GM12878 (cell line): Measurements from ENCODE around the gene EHD4. TPM values are rescaled to one million over a fixed set of nuclear protein-coding genes. Genes with fewer than 3 reads are reported as not detected.

Source experiments
- ATAC-seq: fragments of 200-7000 bp; cut with Tn5 transposase; 3 replicates; pipeline ENCODE4 v1.9.1; 2020; ENCODE audit warnings: mild to moderate bottlenecking, moderate library complexity
- BruUV-seq: library from RNA; stranded (reverse); fragments of 400-500 nt; replicated peaks from 2 replicates; lab custom pipeline; 2021; lab: Mats Ljungman, UMichigan
- CTCF ChIA-PET: fragments of 300-600 bp; sonication (Branson Sonifier 250); formaldehyde crosslinking; extraction: SDS; loops from one replicate; lab custom pipeline; 2021; ENCODE audit warnings: inconsistent platforms; lab: Yijun Ruan, JAX
- POLR2A ChIA-PET: fragments of 350-600 bp; formaldehyde crosslinking; extraction: SDS; loops from one replicate; lab custom pipeline; 2021; ENCODE audit warnings: inconsistent platforms; lab: Charles Lee
- RAD21 ChIA-PET: fragments of 300-600 bp; sonication (Branson Sonifier 250); formaldehyde crosslinking; loops from one replicate; lab custom pipeline; 2023; ENCODE audit warnings: antibody characterized with exemption; ENCODE audit not compliant: unreplicated experiment; lab: Charles Lee
- SMC1A ChIA-PET: fragments of 300-600 bp; sonication (Branson Sonifier 250); formaldehyde crosslinking; loops from one replicate; lab custom pipeline; 2023; ENCODE audit not compliant: unreplicated experiment, uncharacterized antibody; lab: Charles Lee
- DNase-seq: peaks from one replicate; pipeline ENCODE4 v3.0.0-alpha.2; 2011; ENCODE audit warnings: low read depth, low spot score
- FAIRE-seq: peaks from 3 replicates; lab custom pipeline; 2011; peaks lifted over from hg19 to GRCh38; lab: Jason Lieb, UNC
- H2AFZ ChIP-seq: 2 replicates; pipeline ENCODE4 v1.6.0; 2011; ENCODE audit warnings: low read depth, low read length, control low read depth; ENCODE audit not compliant: control insufficient read depth
- H3K27ac ChIP-seq: 2 replicates; pipeline ENCODE4 v1.5.1; 2011; ENCODE audit warnings: control low read depth; ENCODE audit not compliant: control insufficient read depth, insufficient read depth
- H3K27me3 ChIP-seq, 2 experiments: replicated peaks in 1 of 2; 2 replicates each; pipeline versions ENCODE4 v1.6.0 to v1.6.1; 2011; ENCODE audit warnings: low read length in 1 of 2; ENCODE audit not compliant: control insufficient read depth in 2 of 2, insufficient read depth in 2 of 2
- H3K36me3 ChIP-seq, 2 experiments: 2 replicates each; pipeline ENCODE4 v1.5.1; 2011; ENCODE audit warnings: low read length in 1 of 2; ENCODE audit not compliant: control insufficient read depth in 2 of 2, insufficient read depth in 2 of 2
- H3K4me1 ChIP-seq: 2 replicates; pipeline ENCODE4 v1.6.1; 2011; ENCODE audit warnings: mild to moderate bottlenecking, low read length, moderate library complexity, mixed read lengths; ENCODE audit not compliant: control insufficient read depth, insufficient read depth
- H3K4me2 ChIP-seq: 2 replicates; pipeline ENCODE4 v1.6.0; 2011; ENCODE audit warnings: control low read depth; ENCODE audit not compliant: control insufficient read depth, insufficient read depth
- H3K4me3 ChIP-seq: fragments of 200-600 bp; sonication (generic); 2 replicates; pipeline ENCODE4 v1.5.1; 2016
- H3K79me2 ChIP-seq: 2 replicates; pipeline ENCODE4 v1.6.0; 2011; ENCODE audit warnings: low read length; ENCODE audit not compliant: control insufficient read depth, insufficient read depth
- H3K9ac ChIP-seq: 2 replicates; pipeline ENCODE4 v1.8.0; 2011; ENCODE audit warnings: low read length, control low read depth, mixed read lengths; ENCODE audit not compliant: control insufficient read depth, insufficient read depth
- H3K9me3 ChIP-seq: replicated peaks from 3 replicates; pipeline ENCODE4 v1.5.1; 2011; ENCODE audit warnings: mild to moderate bottlenecking, low read length; ENCODE audit not compliant: control insufficient read depth, insufficient read depth
- H4K20me1 ChIP-seq: 2 replicates; pipeline ENCODE4 v1.6.0; 2011; ENCODE audit not compliant: control insufficient read depth, insufficient read depth
- BCL11A ChIP-seq: IDR thresholded peaks from 2 replicates; pipeline ENCODE4 v1.6.1; 2011; ENCODE audit warnings: low read depth, low read length
- CHD2 ChIP-seq: IDR thresholded peaks from 2 replicates; pipeline ENCODE4 v1.6.1; 2011; ENCODE audit warnings: low read depth, low read length, improper control_type of control experiment, borderline replicate concordance
- CREB1 ChIP-seq: IDR thresholded peaks from 2 replicates; pipeline ENCODE4 v1.6.1; 2012; ENCODE audit warnings: low read depth, mild to moderate bottlenecking, inconsistent platforms
- IKZF2 ChIP-seq, 2 experiments: fragments of 450-650 bp; IDR thresholded peaks; 2 replicates each; pipeline ENCODE4 v1.6.1; 2017; ENCODE audit warnings: mild to moderate bottlenecking in 2 of 2, moderate library complexity in 2 of 2
- MEF2A ChIP-seq: IDR thresholded peaks from 2 replicates; pipeline ENCODE4 v1.6.1; 2011; ENCODE audit warnings: low read depth, mild to moderate bottlenecking, low read length, moderate library complexity; ENCODE audit not compliant: insufficient read depth
- MXI1 ChIP-seq: fragments of 150-350 bp; IDR thresholded peaks from 2 replicates; pipeline ENCODE4 v1.6.1; 2011; ENCODE audit warnings: low read depth, mild to moderate bottlenecking, inconsistent platforms, low read length, improper control_type of control experiment
- NFYB ChIP-seq: IDR thresholded peaks from 2 replicates; pipeline ENCODE4 v1.6.1; 2011; ENCODE audit warnings: low read depth, mild to moderate bottlenecking, low read length, improper control_type of control experiment, moderate library complexity; ENCODE audit not compliant: insufficient read depth
- POLR2AphosphoS5 ChIP-seq: IDR thresholded peaks from 2 replicates; pipeline ENCODE4 v1.6.1; 2011; ENCODE audit warnings: mild to moderate bottlenecking, low read length, inconsistent platforms
- RAD51 ChIP-seq: fragments of 450-650 bp; IDR thresholded peaks from 2 replicates; pipeline ENCODE4 v1.6.1; 2016; ENCODE audit warnings: moderate library complexity, mild to moderate bottlenecking, inconsistent platforms
- RCOR1 ChIP-seq: conservative IDR thresholded peaks from 2 replicates; pipeline ENCODE4 v1.6.1; 2012; ENCODE audit warnings: low read depth, low read length, improper control_type of control experiment
- SP1 ChIP-seq: IDR thresholded peaks from one replicate; pipeline ENCODE4 v1.6.1; 2011; ENCODE audit warnings: low read depth, low read length
- WGBS: methylation state at CpG from one replicate; pipeline ENCODE4 v1.1.6; 2016; ENCODE audit warnings: low lambda C conversion rate; ENCODE audit not compliant: insufficient replicate concordance, insufficient coverage; ENCODE audit errors: missing lambda C conversion rate; 5-methylcytosine and 5-hydroxymethylcytosine counted together
- in situ Hi-C: fragments of 300-500 bp; cut with MboI; formaldehyde crosslinking; loops from 9 replicates; pipeline ENCODE4 v1.14.3; 2018; ENCODE audit warnings: mixed read lengths
- intact Hi-C: fragments of 100-400 bp; cut with micrococcal nuclease; formaldehyde crosslinking; loops from one replicate; pipeline ENCODE4 v1.14.2; 2022; ENCODE audit not compliant: unreplicated experiment
- polyA plus RNA-seq, 11 experiments: library from polyadenylated mRNA; depleted of rRNA in 4 of 11; unstranded in 6 of 11; stranded (reverse) in 5 of 11; fragments of >200 nt; fragmentation: Nextera tagmentation in 4 of 11; fragmentation: Illumina TruSeq in 1 of 11; extraction: Ambion mirVana in 4 of 11; extraction: Trizol in 1 of 11; gene quantifications; 1 replicate in 1 of 11; 2 replicates in 10 of 11; pipeline versions ENCODE4 v1.2.1 to v1.2.3, GENCODE V29; 2011 to 2016; ENCODE audit warnings: inconsistent platforms in 2 of 11, missing spikeins in 2 of 11, low read depth in 1 of 11
- total RNA-seq, 4 experiments: library from RNA; depleted of rRNA in 3 of 4; stranded (reverse); fragments of >200 nt in 3 of 4; fragmentation: Illumina TruSeq in 1 of 4; extraction: Trizol in 1 of 4; gene quantifications; 2 replicates each; pipeline versions ENCODE4 v1.2.1 to v1.2.3, GENCODE V29; 2013 to 2021
- TF ChIP-seq, protein P1 (sequence below): IDR thresholded peaks from 2 replicates; pipeline ENCODE4 v1.6.1; 2012; ENCODE audit warnings: low read depth, low read length, improper control_type of control experiment
- TF ChIP-seq, protein P2 (sequence below): fragments of 450-650 bp; IDR thresholded peaks from 2 replicates; pipeline ENCODE4 v1.6.1; 2016; ENCODE audit warnings: mild to moderate bottlenecking
- TF ChIP-seq, protein P3 (sequence below): fragments of 150-350 bp; IDR thresholded peaks from 2 replicates; pipeline ENCODE4 v1.6.1; 2016; ENCODE audit warnings: low read depth, low read length
- TF ChIP-seq, protein P4 (sequence below): fragments of 450-650 bp; IDR thresholded peaks from 2 replicates; pipeline ENCODE4 v1.6.1; 2016; ENCODE audit warnings: mild to moderate bottlenecking, moderate library complexity, borderline replicate concordance

Gene EHD4
- total and polyA plus RNA-seq, 10 of the 15 experiments (the other 5 are each of a cell fraction or from before 2014, with no cell fraction given) = 4.2 to 62.9 (median 44.7) TPM

DNA sequence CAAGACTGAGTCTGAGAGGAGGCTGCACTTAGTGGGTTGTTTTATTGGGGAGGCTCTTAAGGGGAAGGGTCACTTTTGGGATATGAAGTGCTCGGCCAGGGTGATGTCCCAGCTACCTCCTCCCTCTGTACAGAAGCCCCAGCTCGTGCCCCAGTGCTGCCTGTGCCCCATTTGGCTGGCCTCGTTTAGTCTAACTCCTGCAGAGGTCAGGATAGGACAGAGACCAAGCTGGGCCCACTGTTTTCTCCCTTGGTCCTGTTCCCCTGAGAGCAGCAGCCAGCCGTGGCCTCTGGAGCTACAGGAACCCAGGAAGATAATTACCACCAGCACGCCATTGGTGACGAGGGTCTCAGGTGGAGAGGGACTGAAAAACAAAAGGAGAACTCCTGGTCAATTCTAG lies 30.0 kb upstream of the EHD4 start:
- TF ChIP-seq CREB1 (no peak), RAD51 (no peak), POLR2AphosphoS5 (no peak), CHD2 (no peak), MXI1 (no peak), BCL11A (no peak), IKZF2 (IDR thresholded peaks at IDR 0.05) (no peak), RCOR1 (no peak), SP1 (no peak), MEF2A (no peak), NFYB (no peak)
- TF ChIP-seq, protein P1, sequence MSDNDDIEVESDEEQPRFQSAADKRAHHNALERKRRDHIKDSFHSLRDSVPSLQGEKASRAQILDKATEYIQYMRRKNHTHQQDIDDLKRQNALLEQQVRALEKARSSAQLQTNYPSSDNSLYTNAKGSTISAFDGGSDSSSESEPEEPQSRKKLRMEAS = no peak
- TF ChIP-seq, protein P2, sequence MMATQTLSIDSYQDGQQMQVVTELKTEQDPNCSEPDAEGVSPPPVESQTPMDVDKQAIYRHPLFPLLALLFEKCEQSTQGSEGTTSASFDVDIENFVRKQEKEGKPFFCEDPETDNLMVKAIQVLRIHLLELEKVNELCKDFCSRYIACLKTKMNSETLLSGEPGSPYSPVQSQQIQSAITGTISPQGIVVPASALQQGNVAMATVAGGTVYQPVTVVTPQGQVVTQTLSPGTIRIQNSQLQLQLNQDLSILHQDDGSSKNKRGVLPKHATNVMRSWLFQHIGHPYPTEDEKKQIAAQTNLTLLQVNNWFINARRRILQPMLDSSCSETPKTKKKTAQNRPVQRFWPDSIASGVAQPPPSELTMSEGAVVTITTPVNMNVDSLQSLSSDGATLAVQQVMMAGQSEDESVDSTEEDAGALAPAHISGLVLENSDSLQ = no peak
- TF ChIP-seq, protein P3, sequence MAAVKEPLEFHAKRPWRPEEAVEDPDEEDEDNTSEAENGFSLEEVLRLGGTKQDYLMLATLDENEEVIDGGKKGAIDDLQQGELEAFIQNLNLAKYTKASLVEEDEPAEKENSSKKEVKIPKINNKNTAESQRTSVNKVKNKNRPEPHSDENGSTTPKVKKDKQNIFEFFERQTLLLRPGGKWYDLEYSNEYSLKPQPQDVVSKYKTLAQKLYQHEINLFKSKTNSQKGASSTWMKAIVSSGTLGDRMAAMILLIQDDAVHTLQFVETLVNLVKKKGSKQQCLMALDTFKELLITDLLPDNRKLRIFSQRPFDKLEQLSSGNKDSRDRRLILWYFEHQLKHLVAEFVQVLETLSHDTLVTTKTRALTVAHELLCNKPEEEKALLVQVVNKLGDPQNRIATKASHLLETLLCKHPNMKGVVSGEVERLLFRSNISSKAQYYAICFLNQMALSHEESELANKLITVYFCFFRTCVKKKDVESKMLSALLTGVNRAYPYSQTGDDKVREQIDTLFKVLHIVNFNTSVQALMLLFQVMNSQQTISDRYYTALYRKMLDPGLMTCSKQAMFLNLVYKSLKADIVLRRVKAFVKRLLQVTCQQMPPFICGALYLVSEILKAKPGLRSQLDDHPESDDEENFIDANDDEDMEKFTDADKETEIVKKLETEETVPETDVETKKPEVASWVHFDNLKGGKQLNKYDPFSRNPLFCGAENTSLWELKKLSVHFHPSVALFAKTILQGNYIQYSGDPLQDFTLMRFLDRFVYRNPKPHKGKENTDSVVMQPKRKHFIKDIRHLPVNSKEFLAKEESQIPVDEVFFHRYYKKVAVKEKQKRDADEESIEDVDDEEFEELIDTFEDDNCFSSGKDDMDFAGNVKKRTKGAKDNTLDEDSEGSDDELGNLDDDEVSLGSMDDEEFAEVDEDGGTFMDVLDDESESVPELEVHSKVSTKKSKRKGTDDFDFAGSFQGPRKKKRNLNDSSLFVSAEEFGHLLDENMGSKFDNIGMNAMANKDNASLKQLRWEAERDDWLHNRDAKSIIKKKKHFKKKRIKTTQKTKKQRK = no peak
- TF ChIP-seq, protein P4, sequence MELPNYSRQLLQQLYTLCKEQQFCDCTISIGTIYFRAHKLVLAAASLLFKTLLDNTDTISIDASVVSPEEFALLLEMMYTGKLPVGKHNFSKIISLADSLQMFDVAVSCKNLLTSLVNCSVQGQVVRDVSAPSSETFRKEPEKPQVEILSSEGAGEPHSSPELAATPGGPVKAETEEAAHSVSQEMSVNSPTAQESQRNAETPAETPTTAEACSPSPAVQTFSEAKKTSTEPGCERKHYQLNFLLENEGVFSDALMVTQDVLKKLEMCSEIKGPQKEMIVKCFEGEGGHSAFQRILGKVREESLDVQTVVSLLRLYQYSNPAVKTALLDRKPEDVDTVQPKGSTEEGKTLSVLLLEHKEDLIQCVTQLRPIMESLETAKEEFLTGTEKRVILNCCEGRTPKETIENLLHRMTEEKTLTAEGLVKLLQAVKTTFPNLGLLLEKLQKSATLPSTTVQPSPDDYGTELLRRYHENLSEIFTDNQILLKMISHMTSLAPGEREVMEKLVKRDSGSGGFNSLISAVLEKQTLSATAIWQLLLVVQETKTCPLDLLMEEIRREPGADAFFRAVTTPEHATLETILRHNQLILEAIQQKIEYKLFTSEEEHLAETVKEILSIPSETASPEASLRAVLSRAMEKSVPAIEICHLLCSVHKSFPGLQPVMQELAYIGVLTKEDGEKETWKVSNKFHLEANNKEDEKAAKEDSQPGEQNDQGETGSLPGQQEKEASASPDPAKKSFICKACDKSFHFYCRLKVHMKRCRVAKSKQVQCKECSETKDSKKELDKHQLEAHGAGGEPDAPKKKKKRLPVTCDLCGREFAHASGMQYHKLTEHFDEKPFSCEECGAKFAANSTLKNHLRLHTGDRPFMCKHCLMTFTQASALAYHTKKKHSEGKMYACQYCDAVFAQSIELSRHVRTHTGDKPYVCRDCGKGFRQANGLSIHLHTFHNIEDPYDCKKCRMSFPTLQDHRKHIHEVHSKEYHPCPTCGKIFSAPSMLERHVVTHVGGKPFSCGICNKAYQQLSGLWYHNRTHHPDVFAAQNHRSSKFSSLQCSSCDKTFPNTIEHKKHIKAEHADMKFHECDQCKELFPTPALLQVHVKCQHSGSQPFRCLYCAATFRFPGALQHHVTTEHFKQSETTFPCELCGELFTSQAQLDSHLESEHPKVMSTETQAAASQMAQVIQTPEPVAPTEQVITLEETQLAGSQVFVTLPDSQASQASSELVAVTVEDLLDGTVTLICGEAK = no peak
- Histone ChIP-seq H3K27ac (no peak overlapping the region), H3K9ac (no peak overlapping the region), H2AFZ (no peak overlapping the region), H3K27me3 (no peaks in the 10 kb centered on the region), H4K20me1 (no peaks in the 10 kb centered on the region), H3K4me1 (no peaks in the 10 kb centered on the region), H3K9me3 (no peaks in the 10 kb centered on the region), H3K4me2 (no peak overlapping the region), H3K4me3 (no peak overlapping the region), H3K79me2 (no peaks in the 10 kb centered on the region), H3K36me3 (no peaks in the 10 kb centered on the region)
- ChIA-PET SMC1A (no interaction called here), RAD21 (interaction anchor here (0.7 kb wide), 2 partner anchors 23 to 94 kb away, joined by 3 to 5 read pairs; no protein-coding TSS in a partner anchor), POLR2A (interaction anchor here (0.7 to 1.6 kb wide), 2 partner anchors 23 to 125 kb away, joined by 3 to 7 read pairs; no protein-coding TSS in a partner anchor), CTCF (interaction anchor here (1.0 to 5.6 kb wide), 3 partner anchors 13 to 58 kb away, joined by 3 to 26 read pairs (median 11); no protein-coding TSS in a partner anchor)
- intact Hi-C loops (no loop called here), in situ Hi-C loops (no loop called here)
- 12% methylated on average over 6 of the region's 6 CpGs for WGBS
- ATAC-seq (no peak), FAIRE-seq (no peak), DNase-seq (no peak)
- no TSS peak for BruUV-seq
